Fibroblast of skin of right quadriceps (primary cell): ENCODE measurements around the gene METRNL.
"Not testable (repeated sequence)": the region's sequence is repeated elsewhere in the genome, so short reads cannot be mapped to it uniquely, and the experiment has no call there.

Source experiments
- DNase-seq: peaks from one replicate; pipeline ENCODE4 v3.0.0-alpha.2; 2013

The METRNL gene

GRCh38 chr17:83053021-83053681 is 26.3 kb upstream of the METRNL start:
- DNase-seq: peak; percentile 35

GRCh38 chr17:83053739-83054451 is 25.5 kb upstream of the METRNL start:
- DNase-seq: no peak

- DNase-seq: no peak
Measured at GRCh38 chr17:83054518-83055125, 24.8 kb upstream of the METRNL start.

DNA sequence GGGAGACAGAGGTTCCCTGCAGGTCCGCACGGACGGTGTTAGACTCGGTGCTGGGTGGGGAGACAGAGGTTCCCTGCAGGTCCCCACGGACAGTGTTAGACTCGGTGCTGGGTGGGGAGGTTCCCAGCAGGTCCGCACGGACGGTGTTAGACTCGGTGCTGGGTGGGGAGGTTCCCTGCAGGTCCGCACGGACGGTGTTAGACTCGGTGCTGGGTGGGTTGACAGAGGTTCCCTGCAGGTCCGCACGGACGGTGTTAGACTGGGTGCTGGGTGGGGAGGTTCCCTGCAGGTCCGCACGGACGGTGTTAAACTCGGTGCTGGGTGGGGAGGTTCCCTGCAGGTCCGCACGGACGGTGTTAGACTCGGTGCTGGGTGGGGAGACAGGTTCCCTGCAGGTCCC is 24.2 kb upstream of the METRNL start:
- DNase-seq: not testable (repeated sequence)

DNA sequence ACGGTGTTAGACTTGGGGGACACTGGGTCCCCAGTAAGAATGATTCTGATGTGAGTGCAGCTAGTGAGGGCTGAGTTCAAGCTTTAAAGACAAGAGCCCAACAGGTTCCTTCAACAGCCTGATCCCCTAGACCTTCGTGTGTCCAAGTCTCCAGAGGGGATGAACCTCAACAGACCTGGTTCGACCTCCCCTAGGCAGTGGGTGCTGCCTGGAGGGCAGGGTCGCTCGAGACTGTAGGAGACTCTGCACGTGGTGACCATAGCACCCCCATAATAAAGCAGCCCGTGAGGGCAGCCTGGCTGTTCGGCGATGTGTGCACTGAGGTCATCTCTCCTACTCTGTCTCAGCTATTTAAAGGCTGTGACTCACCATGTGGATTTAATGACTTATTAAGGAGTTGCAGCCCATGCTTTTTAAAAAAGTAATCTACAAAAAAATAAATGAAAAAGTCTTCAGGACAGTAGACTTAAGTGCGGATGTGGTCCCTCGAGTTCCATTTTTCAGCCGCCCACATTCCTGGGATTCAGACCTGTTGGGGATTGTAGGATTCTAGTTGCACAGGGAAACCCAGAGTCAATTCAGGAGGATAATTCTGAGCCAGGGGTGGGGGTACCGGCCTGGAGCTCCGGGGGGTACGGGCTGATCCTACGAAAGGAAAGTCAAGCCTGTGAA is 23.4 kb upstream of the METRNL start:
- peak; percentile 80 for DNase-seq

- DNase-seq: no peak
Measured at GRCh38 chr17:83056583-83057396, 22.6 kb upstream of the METRNL start.

DNA sequence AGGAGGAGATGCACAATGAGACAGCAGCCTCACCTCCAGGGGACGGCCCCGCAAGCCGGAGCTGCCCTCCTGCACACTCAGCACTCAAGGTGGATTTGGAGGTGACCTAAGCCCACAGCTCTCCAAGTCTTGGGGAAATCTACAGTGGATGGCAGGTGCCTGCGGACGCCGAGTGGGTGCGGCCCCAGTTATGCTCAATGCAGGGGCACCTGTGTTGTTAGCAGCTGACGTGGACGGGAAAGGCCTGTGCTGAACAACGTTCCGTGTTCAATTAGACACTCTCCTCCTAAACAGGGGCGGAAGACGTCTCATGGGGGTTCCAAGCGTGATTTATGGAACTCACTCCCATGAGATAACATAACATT is 22.0 kb upstream of the METRNL start:
- DNase-seq: no peak

GRCh38 chr17:83057793-83058265 is 21.6 kb upstream of the METRNL start:
- no peak for DNase-seq

DNA sequence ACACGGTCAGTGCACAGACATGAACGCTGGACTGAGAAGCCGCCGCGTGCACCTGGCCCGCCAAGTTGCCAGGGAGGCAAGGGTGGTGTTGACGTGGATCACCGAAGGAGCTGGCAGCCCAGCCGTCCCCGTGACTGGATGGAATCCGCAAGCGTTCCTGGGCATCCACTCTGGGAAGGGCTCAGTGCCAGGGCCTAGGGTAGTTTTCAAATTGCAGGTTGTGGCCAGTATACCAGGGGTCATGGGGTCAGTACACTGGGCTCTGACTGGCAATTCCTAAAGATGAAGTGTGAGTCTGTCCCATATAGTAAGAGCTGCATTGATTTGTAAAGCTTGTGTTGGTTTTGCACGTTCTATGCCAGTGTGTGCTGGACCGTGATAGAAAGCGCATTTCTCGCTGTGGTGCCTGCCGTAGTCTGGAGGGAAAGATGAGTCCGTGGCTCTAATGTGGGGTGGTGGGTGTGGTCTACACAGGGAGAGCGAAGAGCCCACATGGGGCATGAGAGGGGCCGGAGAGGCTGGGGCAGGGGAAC is 21.1 kb upstream of the METRNL start:
- no peak for DNase-seq

DNA sequence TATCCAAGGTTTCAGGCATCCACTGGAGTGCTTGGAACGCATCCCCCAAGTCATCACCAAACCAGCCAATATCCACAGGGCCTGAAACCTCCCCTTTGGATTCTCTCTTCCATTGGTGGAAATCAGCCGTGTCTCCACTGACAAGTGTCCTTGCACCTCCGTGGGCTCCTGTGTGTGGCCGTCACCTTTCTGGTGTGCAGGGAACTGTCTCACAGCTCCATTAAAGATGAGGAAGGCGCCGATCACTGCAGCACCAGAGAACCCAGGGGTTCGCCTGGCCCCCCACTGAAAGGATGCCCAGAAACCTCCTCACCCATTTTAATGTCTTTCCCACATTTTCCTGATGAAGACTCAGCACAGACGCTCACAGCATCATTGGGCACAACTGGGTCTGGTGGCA is 17.8 kb upstream of the METRNL start:
- no peak for DNase-seq

DNA sequence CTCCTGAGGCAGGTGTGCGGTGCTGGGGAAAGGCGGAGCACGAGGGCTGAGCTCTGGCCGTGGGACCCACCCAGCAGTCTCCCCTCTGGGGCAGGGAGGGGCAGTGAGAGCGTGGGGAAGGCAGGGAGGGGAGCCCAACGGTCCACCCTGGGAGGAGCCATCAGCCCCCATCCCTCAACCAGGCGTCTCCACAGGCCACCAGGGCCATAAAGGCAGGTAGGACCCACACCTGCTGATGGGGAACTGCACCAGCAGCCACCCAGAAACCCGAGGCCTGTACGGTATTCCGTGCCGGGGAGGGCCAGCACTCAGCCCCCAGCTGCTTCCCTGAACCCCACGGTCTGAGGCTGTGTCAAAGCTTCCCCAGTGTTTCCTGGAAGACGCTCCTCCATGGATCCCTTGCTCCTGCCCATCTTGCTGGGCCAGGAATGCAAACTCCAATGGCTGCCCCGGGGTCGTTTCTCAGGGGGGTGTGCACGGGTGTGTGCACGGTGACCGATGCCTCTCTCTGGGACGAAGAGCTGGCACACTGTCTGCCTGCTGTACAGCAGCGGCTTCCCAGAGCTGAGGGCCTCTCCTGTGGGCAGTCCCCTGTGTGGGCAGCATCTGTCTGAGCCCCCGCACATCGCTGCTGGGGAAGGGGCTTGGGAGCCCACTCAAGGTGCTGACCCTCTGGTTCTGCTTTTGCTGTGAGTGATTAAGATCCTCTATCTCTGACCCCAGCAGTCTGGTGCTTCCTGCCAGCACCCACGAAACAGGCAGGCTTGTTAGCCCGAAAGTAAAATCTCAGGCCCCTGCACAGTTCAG is 17.2 kb upstream of the METRNL start:
- DNase-seq: no peak

DNA sequence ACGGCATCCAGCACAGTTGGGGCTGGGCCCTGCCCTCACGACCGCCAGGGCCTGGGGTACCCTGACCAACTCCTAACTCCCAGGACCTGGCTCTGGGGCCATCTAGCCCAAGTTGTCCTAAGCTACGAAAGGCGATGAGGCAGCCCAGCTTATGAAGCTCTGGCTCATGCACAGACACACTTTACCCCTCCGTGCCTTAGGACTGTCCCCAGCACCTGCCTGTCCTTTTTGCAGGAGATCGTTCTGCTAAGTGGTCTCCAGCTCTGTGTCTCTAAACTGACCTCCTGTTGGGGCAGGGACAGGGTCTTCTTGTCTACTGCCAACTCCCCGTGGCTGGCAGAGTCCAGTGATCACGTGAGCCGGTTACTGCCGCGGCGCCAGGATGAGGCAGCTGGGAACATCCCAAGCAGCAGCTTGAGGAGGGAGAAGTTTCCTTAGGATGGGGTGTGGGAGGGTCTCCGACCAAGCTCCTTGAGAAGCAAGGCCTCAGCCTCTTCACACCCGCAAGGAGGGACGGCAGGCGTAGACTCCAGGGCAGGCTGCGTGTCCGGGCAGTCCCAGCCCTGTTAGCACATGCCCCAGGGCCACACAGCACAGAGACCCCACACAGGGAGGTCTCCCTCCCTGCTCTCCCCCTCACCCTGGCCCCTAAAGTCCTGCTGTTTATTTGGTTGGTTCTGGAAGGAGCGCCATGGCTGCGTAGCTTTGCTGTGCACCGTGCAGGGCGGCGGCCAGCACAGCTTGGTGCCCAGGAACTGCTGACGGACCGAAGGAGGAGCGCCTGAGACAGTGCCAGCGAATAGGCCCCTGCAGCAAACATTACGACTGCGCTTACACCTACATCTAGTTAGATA is 16.4 kb upstream of the METRNL start:
- DNase-seq: no peak

DNA sequence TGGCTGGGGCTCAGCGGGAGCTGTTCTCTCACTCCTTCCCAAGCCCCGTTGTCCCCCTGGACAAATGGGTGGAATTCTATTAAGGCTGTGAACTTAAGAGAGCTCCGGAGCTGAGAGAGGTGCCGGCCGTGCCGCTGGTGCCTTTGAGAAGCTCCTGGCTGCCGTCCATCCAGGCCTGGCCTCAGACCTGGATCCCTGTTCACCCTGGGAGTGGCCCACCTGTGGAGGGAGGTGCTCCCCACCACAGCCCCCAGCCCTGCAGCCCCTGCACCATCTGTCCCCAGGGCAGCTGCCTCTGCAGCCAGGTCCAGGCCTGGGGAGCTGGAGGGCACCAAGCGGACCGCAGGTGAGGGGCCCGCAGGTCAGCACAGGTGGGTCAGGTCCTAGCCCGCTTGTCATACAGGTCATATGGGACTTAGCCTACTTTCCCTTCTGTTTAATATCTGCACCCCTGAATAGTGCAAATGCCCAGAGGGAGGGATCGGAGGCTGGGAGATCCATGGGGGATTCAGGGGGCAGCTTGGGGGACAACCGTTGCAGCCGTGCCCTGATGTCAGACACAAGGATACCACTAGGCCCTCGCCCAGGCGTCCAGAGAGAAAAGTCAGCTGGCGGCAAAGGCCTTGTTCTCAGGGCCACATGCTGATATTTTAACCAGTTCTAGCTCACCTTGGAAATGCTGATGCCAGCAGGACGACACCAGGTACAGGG is 15.2 kb upstream of the METRNL start:
- no peak for DNase-seq

DNA sequence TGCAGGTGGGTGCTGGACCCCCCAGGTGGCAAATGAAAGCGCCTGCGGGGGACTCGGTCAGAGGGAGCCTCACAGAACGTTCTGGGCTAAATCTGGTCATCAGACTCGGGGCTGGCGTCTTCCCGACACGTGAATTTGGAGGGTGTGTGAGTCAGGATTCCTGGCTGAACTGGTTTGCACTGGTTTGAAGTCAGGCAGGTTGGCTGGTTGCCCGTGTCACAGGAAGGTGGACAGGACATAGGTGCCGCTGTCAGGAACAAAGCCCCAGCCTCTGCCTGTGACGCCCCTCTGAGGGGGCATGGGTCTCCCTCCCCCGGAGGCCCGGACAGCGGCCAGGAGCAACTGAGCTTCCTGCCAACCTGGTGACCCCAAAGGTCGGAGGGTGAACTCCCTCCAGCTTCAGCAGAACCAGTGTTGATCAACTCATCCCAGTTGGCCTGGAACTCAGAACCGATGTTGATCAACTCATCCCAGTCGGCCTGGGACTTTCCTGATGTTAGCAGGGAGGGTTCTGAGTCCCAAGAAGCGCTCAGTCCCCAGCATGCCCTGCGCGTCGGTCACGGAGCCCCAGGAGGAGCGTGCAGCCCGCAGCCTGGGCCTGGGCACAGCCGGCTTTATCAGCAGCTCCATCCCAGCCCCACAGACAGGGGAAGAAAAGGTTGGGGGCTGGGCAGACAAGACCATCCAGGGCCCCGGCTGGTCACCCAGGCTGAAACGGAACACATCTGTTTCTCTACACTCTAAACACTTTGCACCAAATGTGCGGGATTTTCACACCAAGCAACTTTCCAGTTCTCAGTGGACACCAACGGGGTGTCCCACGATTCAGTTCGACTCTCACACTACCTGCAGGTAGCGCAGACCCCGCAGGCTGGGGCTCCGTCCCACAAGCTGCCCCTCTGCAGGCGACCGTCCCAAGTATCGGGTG is 14.4 kb upstream of the METRNL start:
- DNase-seq: no peak

DNA sequence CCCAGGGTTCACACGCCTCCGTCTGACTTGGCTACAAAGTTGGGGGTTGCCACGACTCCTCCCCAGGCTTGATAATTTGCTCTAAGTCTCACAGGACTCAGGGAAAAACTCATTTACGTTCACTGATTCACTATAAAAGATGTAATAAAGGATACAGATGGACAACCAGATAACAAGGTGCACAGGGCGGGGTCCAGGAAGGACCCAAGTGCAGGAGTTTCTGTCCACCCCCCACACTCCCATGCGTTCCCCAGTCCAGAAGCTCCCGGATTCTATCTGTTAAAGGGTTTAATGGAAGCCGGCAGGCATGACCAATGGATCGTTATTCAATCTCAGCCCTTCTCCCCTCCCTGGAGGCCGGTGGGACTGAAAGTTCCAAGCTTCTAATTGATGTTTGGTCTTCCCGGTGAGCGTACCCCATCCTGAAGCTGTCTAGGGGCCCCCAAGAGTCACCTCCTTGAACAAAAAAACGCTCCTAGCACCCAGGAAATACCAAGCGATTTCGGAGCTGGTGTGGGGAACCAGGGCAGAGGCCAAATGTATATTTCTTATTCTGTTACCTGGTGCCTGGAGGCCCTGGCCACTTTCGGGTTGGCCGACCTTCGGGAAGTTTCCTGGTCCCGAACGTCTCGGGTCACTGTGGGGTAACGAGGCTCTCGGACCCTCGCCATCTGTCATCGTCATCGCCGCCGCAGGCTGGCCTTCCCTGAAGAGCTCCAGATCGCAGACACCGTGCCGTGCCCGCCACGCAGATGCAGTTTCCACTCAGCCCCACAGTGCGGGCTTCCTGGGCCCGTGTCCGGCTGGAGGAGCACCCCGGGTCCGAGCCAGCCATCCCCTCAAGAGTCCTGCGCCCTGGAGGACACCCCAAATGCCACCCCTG is 13.5 kb upstream of the METRNL start:
- no peak for DNase-seq

- not testable (repeated sequence) for DNase-seq
Measured at GRCh38 chr17:83066543-83066890, 12.9 kb upstream of the METRNL start.

DNA sequence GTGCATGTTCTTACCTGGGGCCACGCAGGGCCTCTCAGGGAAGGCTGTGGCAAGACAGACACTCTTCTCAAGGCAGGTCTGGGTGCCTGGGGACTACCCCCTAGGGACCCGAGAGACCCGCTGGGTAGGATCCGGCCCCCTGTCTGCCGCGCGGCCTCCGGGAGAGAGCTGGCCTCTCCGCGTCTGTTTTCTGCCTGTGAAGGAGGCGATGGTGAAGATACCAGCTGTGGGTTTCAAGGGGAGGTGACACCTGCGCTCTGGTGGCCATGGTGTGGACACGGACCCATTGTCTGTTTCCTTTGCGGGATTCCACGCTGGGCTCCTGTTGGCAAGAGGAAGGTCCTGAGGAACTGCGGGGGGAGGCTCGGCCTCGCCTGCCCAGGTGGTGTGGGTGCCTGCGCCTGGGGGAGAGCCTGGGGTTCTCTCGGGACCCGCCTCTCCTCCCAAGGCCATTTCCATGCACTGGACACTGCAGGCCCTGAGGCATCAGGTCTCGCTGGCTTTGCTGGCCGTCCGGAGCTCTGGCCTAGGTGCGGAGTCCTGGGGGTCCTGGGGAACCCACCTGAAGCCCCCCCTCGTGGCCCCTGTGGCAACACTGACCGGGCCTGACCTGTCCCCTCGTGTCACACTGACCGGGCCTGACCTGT is 12.2 kb upstream of the METRNL start:
- DNase-seq: no peak
